GM18502 (cell line): ENCODE measurements around the gene WAS.

Experiments
- ATAC-seq: cut with Tn5 transposase; IDR thresholded peaks from one replicate; pipeline ENCODE4 v1.9.1; 2021; ENCODE audit warnings: mild to moderate bottlenecking; ENCODE audit not compliant: unreplicated experiment, poor library complexity

WAS gene

GRCh38 chrX:48709522-48710112 lies 26.0 kb downstream of the WAS start:
- ATAC-seq = no peak

GRCh38 chrX:48711162-48711928 lies 27.7 kb downstream of the WAS start:
- no peak for ATAC-seq

GRCh38 chrX:48711929-48712505 lies 28.4 kb downstream of the WAS start:
- ATAC-seq = no peak

- no peak for ATAC-seq
These were observed 30.2 kb downstream of the WAS start for GRCh38 chrX:48713847-48714246.

- no peak for ATAC-seq
These were observed 31.0 kb downstream of the WAS start for GRCh38 chrX:48714573-48714972.

- no peak for ATAC-seq
These were observed 31.5 kb downstream of the WAS start for GRCh38 chrX:48715072-48715471.

GRCh38 chrX:48715876-48716502 lies 32.4 kb downstream of the WAS start:
- ATAC-seq = no peak

GRCh38 chrX:48719958-48720357 lies 36.4 kb downstream of the WAS start:
- no peak for ATAC-seq

- no peak for ATAC-seq
These were observed 37.1 kb downstream of the WAS start for GRCh38 chrX:48720577-48721250.

GRCh38 chrX:48721916-48722315 lies 38.3 kb downstream of the WAS start:
- ATAC-seq = no peak

- ATAC-seq = no peak
These were observed 43.0 kb downstream of the WAS start for GRCh38 chrX:48726596-48726995.

GRCh38 chrX:48728653-48729052 lies 45.1 kb downstream of the WAS start:
- no peak for ATAC-seq

- no peak for ATAC-seq
These were observed 52.7 kb downstream of the WAS start for GRCh38 chrX:48736303-48736702.

GRCh38 chrX:48736878-48737212 lies 53.2 kb downstream of the WAS start:
- ATAC-seq = no peak

GRCh38 chrX:48737213-48737938 lies 53.8 kb downstream of the WAS start:
- peak; percentile 98 for ATAC-seq

GRCh38 chrX:48737940-48738339 lies 54.3 kb downstream of the WAS start:
- ATAC-seq = no peak
